Esophagus muscularis mucosa (tissue), 4 donors: ENCODE results near the gene TP73. TPM values are rescaled to one million over a fixed set of nuclear protein-coding genes. Genes with fewer than 3 reads are reported as not detected.

ENCODE experiments used
- DNase-seq: peaks from one replicate; pipeline ENCODE4 v3.0.0-alpha.2; 2017; ENCODE audit errors: extremely low spot score
- H3K27ac ChIP-seq, 4 donors: fragments of 200-600 bp; sonication (generic); replicated peaks in 1 of 4; 1 replicate in 3 of 4; 2 replicates in 1 of 4; pipeline ENCODE4 v1.5.1; 2016 to 2019; ENCODE audit warnings: mild to moderate bottlenecking in 1 of 4
- H3K27me3 ChIP-seq, 4 donors: fragments of 200-600 bp; sonication (generic); one replicate each; pipeline versions ENCODE4 v1.5.1 to v1.6.0; 2016 to 2019
- H3K36me3 ChIP-seq, 4 donors: fragments of 200-600 bp; sonication (generic); one replicate each; pipeline ENCODE4 v1.5.1; 2016 to 2019
- H3K4me1 ChIP-seq, 4 donors: fragments of 200-600 bp; sonication (generic); one replicate each; pipeline ENCODE4 v1.5.1; 2016 to 2019
- H3K4me3 ChIP-seq, 4 donors: fragments of 200-600 bp; sonication (generic); 1 replicate in 2 of 4; 2 replicates in 2 of 4; pipeline ENCODE4 v1.5.1; 2016 to 2019; ENCODE audit warnings: mild to moderate bottlenecking in 4 of 4, moderate library complexity in 1 of 4
- H3K9me3 ChIP-seq, 4 donors: fragments of 200-600 bp; sonication (generic); 1 replicate in 3 of 4; 2 replicates in 1 of 4; pipeline ENCODE4 v1.5.1; 2016 to 2019
- EP300 ChIP-seq: sonication (generic); formaldehyde crosslinking; IDR thresholded peaks from one replicate; pipeline ENCODE4 v1.6.1; 2017; ENCODE audit warnings: antibody characterized with exemption
- POLR2A ChIP-seq: fragments of 450-650 bp; IDR thresholded peaks from one replicate; pipeline ENCODE4 v1.6.1; 2017; ENCODE audit warnings: antibody characterized with exemption, moderate library complexity, mild to moderate bottlenecking, low read depth
- POLR2AphosphoS5 ChIP-seq, 2 donors: sonication (generic); formaldehyde crosslinking; IDR thresholded peaks; one replicate each; pipeline ENCODE4 v1.6.1; 2017; ENCODE audit warnings: antibody characterized with exemption in 2 of 2
- WGBS: methylation state at CpG from one replicate; pipeline ENCODE4 v1.1.5; 2018; 5-methylcytosine and 5-hydroxymethylcytosine counted together
- intact Hi-C: fragments of 100-400 bp; cut with DNase I; formaldehyde crosslinking; loops from one replicate; pipeline ENCODE4 v1.15.1; 2023
- total RNA-seq, 4 donors: library from RNA; depleted of rRNA; stranded (reverse); fragments of >200 nt; gene quantifications; one replicate each; pipeline versions ENCODE4 v1.1.0 to v1.2.1, GENCODE V29; 2016
- TF ChIP-seq, protein P1 (sequence below), 3 experiments: fragments of 200-600 bp in 2 of 3; fragments of 450-650 bp in 1 of 3; sonication (generic) in 2 of 3; IDR thresholded peaks; one replicate each; pipeline ENCODE4 v1.5.1; 2017 to 2019; ENCODE audit warnings: antibody characterized with exemption in 3 of 3, mild to moderate bottlenecking in 2 of 3, moderate library complexity in 1 of 3

The TP73 gene
- total RNA-seq, 4 donors from 2014 or later, result not detected

DNA sequence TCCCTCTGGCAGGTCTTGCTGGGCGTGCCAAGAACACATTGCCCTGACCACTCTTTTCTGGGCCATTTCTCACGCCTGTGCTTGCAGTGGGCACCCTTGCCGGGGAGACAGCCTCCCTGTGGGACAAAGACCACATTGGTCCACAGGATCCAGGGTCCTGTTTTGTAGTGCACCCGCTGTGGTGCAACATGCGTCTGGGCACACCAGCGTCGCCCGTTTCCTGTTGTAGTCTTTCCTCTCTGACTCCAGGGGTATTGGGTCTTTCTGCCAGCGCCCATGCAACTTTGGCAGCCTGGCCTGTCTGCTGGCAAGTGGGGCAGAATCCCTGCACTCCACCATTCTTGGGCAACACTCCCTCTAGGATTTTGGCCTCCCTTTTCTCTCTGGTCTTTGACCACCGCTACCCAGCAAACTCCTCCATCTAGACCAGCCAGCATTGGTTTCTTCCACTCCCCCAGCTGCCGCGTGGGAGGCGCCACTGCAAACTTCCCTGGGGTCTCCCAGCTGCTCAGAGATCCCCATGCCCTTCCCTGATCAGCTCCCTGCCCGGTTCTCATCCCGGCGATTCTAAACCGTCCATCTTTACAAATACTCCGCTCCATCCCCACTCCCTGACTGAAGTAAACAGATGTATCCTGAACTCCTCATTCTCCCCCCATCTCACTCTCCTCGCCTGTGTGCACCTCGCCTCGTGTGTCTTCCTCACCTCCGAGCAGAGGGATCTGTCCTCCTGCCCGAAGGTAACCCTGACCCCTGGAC is 28.7 kb upstream of the TP73 start:
- intact Hi-C loops, result no loop called here
- Histone ChIP-seq H3K9me3 (no peaks in the 10 kb centered on the region), H3K4me1 (peaks cover 24 to 51% (median 47%) of the 10 kb centered on the region in 4 donors), H3K36me3 (peaks cover 14 to 20% (median 16%) of the 10 kb centered on the region in 4 donors), H3K4me3 (peak overlapping the region; percentile 97 to 100 (median 99)), H3K27ac (peak overlapping the region; percentile 85 to 91 (median 88)), H3K27me3 (no peaks in the 10 kb centered on the region)
- no peak for DNase-seq
- TF ChIP-seq, protein P1, sequence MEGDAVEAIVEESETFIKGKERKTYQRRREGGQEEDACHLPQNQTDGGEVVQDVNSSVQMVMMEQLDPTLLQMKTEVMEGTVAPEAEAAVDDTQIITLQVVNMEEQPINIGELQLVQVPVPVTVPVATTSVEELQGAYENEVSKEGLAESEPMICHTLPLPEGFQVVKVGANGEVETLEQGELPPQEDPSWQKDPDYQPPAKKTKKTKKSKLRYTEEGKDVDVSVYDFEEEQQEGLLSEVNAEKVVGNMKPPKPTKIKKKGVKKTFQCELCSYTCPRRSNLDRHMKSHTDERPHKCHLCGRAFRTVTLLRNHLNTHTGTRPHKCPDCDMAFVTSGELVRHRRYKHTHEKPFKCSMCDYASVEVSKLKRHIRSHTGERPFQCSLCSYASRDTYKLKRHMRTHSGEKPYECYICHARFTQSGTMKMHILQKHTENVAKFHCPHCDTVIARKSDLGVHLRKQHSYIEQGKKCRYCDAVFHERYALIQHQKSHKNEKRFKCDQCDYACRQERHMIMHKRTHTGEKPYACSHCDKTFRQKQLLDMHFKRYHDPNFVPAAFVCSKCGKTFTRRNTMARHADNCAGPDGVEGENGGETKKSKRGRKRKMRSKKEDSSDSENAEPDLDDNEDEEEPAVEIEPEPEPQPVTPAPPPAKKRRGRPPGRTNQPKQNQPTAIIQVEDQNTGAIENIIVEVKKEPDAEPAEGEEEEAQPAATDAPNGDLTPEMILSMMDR (IDR thresholded peaks at IDR 0.05), result no peak
- no peak for TF ChIP-seq POLR2A
- TF ChIP-seq POLR2AphosphoS5 (IDR thresholded peaks at IDR 0.05), result no peak
- no peak for TF ChIP-seq EP300
- 35% methylated on average over 23 of the region's 23 CpGs for WGBS

DNA sequence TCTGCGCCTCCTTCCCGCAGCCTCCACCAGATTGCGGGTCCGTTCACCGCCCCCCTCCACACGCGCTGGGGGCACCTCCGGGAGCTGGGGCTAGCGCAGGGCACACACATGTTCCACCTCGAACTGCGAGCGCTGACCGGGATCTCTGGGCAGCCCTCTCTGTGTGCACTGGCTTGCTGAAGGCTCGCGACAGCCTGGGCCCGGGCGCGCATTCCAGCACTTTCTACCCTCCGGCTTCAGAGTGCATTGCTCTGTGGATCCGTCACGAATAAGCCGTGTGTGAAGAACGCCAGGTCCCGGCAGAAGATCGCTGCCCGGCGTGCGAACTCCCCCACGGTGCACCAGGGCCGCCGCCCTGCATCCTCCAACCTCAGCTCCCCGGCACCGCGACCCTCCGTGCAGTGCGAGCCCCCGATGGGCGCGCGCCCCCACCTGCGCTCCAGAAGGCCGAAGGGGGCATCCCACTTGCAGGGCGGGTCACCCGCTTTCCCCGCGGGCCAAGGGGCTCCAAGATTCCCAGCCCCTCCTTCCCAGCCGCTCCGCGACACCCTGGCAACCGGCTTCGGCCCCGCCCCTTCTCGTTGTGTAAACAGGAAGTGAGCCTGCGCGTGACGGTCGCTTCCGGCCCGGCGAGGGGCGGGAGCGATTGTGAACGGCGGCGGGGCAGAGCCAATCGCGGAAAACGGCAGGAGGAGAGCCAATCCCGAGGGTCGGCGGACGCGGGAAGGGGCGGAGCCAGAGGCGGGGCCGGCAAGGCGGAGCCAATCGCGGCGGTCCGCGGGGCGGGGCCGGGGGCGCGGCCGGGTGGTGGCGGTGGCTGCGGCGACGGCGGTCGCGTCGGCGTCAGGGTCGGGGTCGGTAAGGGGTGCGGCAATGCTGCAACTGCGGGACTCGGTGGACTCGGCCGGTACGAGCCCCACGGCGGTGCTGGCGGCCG is 27.8 kb upstream of the TP73 start, which contains the start of gene TPRG1L:
TPRG1L (plus strand) TSS at position 816 of the 937 bp plus-strand sequence; CDS start at position 874, 58 bp downstream.
- intact Hi-C loops, result no loop called here
- Histone ChIP-seq H3K27me3 (no peaks in the 10 kb centered on the region), H3K27ac (peak within 1 kb of the TSS; percentile 85 to 91 (median 88)), H3K4me3 (peak within 1 kb of the TSS; percentile 97 to 100 (median 99)), H3K36me3 (peaks cover 22 to 28% (median 24%) of the 10 kb centered on the region in 4 donors), H3K4me1 (peaks cover 24 to 43% (median 39%) of the 10 kb centered on the region in 4 donors), H3K9me3 (no peaks in the 10 kb centered on the region)
- peak; percentile 100 for DNase-seq
- WGBS, result 1% methylated on average over 70 of the region's 108 CpGs
- TF ChIP-seq POLR2AphosphoS5 (IDR thresholded peaks at IDR 0.05), result peak; percentile 75 to 89
- TF ChIP-seq EP300, result no peak
- TF ChIP-seq, protein P1 (IDR thresholded peaks at IDR 0.05), result peak in 1 of 3 experiments; percentile 8
- TF ChIP-seq POLR2A, result no peak

DNA sequence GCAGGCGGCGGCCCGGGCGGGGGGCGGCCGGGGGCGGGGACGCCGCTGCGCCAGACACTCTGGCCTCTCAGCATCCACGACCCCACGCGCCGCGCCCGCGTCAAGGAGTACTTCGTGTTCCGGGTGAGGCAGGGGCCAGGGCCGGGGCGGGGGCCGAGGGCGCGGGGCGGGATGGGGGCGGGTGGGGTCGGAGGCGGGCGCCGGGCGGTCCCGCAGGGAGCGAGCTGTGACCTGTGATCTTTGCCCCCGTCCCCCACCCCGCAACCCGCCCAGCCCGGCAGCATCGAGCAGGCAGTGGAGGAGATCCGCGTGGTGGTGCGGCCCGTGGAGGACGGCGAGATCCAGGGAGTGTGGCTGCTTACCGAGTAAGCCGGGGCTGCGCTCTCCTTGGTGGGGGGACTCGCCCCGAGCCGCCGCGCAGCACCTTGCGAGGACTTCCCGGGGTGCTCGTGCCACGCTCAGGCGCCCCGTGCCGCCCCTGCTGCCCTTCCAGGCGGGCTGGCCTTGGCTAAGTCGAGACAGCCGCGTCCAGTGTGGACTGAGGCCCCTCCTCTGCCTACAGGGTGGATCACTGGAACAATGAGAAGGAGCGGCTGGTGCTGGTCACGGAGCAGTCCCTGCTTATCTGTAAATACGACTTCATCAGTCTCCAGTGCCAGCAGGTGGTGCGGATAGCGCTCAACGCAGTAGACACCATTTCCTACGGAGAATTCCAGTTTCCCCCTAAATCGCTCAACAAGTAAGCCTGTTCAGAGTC is 27.0 kb upstream of the TP73 start:
- peak overlapping the region; percentile 97 to 100 (median 99) for H3K4me3 ChIP-seq
- DNase-seq, result no peak
- intact Hi-C loops, result no loop called here

More for the DNA sequence above, 27.0 kb upstream of the TP73 start:
- Histone ChIP-seq H3K9me3 (no peaks in the 10 kb centered on the region), H3K4me1 (peaks cover 24 to 43% (median 38%) of the 10 kb centered on the region in 4 donors), H3K36me3 (peaks cover 28 to 37% (median 32%) of the 10 kb centered on the region in 4 donors), H3K27me3 (no peaks in the 10 kb centered on the region), H3K27ac (peak overlapping the region; percentile 78 to 91 (median 88))
- 17% methylated on average over 8 of the region's 71 CpGs for WGBS
- TF ChIP-seq EP300, result no peak
- no peak for TF ChIP-seq POLR2AphosphoS5 (IDR thresholded peaks at IDR 0.05)
- TF ChIP-seq POLR2A, result no peak
- TF ChIP-seq, protein P1 (IDR thresholded peaks at IDR 0.05), result no peak
